GM18499 (cell line): ENCODE measurements around the gene TJP1.

ENCODE experiments used
- ATAC-seq: cut with Tn5 transposase; IDR thresholded peaks from one replicate; pipeline ENCODE4 v1.9.1; 2021; ENCODE audit warnings: moderate number of reproducible peaks; ENCODE audit not compliant: insufficient read depth, unreplicated experiment

Gene TJP1

DNA sequence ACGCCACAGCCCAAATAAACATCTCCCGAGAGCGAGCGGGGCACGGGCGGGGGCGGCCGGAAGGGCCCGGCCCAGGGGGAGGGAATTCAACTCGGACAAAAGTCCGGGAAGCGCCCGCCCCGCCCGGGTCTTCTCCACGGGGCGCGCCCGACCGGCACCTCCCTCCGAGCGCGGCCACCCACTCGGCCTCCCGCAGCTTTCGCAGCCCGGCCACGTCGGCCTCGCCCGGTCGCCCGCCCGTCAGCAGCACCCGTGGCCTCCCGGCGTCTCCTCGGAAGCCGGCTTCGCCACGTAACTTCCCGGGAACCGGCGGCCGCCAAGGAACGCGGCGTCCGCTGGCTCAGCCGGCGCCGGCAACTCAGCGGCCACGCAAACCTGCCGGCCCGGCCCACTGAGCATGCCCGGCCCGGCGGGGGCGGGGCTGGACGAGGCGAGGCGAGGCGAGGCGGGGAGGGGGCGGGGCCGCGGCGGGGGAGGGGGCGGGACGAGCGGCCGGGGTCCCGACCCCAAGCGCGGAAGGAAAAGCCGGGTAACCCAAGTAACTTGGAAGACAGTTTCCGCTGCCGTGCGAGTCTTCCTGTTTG is at the start of gene TJP1:
TJP1 (minus strand) TSS at position 369 of the 584 bp plus-strand sequence. CDS start 440 bp downstream, outside the sequence.
- ATAC-seq: no peak

GRCh38 chr15:29871401-29871800 is 49.1 kb upstream of the TJP1 start:
- no peak for ATAC-seq

DNA sequence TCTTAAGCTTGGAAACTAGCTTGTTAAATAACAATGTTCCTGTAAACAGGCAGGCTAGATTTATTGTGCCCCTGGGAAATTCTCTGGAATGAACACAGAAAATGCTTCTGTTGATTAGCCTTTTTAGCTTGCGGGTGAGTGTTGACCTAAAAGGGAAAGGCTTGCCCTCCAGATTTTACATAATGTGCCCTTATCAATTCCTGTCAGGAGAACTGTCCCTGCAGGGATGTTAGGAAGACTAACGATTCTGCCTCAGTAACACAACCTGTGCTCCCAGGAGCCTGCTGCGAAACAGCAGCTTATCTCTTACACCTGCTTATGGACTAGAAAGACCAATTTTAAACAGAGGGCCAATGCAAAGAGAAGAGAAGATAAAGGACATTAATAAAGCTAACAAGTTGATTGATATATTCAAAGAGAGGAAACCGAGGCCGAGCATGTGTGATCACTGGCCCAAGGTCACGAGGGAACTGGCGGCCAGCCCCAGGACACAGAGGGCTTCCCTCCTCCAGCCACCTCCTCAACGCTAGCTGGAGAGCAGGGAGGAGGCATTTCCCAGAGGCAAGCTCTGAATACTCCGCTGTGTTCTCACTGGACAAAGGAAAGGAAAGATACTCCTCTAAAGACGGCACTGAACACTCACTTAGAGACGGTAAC is 48.4 kb upstream of the TJP1 start:
- no peak for ATAC-seq

DNA sequence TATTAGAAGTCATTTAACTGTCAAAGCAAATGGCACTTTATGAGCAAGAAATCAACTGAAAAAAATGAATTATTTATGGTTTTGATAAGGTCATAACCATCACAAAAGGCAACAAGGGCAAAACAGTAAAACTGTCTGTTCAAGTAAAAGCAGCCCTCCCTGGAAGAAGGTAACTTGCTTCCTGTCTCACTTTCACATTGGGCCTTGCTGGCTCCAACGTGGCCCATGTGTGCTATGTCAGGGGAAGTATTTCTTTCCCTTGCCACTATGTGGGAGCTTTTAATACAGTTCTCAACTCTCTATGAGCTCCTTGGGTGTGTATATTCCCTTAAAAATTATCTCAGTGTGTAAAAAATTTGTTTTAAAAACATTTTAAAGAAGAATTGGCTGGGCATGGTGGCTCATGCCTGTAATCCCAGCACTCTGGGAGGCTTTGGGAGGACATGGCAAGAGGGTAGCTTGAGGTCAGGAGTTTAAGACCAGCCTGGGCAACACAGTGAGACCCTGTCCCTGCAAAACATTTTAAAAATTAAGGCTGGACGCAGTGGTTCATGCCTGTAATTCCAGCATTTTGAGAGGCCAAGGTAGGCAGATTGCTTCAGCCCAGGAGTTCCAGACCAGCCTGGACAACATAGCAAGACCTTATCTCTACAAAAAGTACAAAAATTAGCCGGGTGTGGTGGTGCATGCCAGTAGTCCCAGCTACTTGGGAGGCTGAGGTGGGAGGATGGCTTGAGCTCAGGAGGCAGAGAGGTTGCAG is 45.2 kb upstream of the TJP1 start:
- ATAC-seq: no peak

- no peak for ATAC-seq
These were observed 44.1 kb upstream of the TJP1 start for GRCh38 chr15:29866337-29866736.

GRCh38 chr15:29864501-29864900 is 42.2 kb upstream of the TJP1 start:
- no peak for ATAC-seq

DNA sequence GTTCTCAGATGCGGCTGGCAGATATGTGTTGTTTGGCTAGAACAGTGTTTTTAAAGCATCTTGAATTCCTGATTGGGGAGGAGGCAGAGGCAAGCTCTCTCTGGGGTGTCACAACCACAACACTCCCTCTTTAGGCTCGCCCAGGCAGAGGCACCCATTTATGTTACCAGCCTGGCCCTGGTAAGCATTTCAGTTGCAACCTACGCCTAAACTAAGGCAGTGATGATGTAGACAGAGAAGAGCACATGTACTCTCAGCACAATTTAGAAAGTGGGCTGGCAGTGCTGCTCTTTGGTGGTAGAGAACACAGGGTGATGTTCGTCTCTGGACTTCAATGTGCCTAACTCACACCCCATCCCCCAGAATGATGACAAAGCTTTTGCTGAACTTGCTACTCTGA is 41.2 kb upstream of the TJP1 start:
- no peak for ATAC-seq

- ATAC-seq: no peak
These were observed 40.0 kb upstream of the TJP1 start for GRCh38 chr15:29862271-29862670.

GRCh38 chr15:29860872-29861271 is 38.6 kb upstream of the TJP1 start:
- no peak for ATAC-seq

GRCh38 chr15:29859973-29860715 is 37.9 kb upstream of the TJP1 start:
- ATAC-seq: no peak

DNA sequence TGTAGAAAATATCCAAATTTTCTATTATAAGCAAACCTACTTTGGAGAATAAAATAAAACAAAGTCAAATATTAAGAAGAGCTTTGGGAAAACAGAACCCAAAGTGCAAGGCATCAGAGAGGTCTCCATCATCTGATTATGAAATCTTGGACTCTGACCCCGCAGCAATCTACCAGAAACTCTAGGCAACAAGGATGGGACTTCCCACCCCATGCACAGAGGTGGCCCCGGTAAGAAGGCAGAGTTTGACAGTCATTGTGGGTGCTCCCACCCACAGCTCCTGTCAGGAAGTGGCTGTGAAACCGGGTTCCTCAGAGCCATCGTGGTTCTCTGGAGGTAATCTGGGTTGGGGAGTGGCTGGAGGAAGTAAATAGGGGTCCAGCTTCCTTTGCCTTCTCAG is 37.0 kb upstream of the TJP1 start:
- ATAC-seq: no peak

- no peak for ATAC-seq
These were observed 35.0 kb upstream of the TJP1 start for GRCh38 chr15:29857221-29857789.

DNA sequence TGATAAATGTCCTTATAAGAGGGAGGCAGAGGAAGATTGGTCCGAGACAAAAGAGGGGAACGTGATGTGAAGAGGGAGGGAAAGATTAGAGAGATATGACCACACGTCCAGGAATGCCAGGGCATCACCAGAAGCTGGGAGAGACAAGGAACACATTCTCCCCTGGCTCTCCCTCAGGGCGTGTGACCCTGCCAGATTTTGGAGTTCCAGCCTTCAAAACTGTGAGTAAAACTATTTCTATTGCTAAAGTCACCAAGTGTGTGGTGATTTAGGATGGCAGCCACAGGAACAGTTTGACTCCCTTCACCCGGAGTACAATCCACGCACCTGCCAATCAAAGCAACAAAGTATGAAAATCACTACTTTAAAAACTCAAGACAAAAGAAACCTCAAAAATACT is 32.1 kb upstream of the TJP1 start:
- no peak for ATAC-seq

DNA sequence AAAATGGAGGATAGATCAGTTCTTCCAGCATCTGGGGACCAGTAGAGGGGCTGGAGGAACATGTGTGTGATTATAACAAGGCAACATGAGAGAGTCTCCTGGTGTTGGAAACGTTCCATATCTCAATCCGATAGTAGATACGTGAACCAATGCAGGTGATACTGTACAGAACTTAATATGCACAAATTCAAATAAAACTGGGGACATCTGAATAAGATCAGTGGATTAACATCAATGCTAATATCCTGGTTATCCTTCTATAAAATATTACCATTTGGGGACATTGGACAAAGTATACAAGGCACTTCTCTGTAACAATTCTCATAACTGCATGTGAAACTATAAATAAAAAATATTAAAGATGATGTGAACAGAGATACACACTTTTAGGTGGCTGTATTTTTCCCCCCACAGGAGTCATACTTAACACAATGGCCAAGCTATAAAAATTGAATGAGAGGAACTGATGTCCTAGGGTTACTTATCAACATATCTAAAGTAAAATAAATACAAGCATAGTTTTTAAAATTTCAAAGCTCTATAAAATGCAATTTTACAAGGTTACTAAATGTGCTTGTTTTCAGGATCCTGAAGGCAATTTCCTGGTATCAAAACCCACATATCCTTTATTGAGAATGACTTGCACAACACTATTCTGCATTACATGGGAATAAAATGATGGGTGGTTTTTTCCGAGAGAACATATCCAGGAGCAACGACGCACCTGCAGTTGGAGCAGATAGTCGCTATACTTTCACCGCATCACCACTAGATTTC is 31.1 kb upstream of the TJP1 start:
- no peak for ATAC-seq

DNA sequence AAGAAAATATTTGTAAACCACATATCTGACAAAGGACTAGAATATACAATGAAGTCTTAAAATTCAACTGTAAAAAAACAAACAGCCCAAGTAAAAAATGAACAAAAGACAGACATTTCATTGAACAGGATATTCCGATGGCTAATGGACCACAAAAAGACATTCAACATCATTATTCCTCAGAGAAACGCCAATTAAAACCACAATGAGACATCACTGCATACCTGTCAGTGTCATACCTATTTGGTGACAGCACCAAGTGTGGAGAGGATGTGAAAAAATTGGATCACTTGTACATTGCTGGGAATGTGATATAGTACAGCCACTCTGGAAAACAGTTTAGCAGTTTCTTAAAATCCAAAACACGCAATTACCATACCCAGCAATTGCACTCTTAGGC is 29.9 kb upstream of the TJP1 start:
- no peak for ATAC-seq

DNA sequence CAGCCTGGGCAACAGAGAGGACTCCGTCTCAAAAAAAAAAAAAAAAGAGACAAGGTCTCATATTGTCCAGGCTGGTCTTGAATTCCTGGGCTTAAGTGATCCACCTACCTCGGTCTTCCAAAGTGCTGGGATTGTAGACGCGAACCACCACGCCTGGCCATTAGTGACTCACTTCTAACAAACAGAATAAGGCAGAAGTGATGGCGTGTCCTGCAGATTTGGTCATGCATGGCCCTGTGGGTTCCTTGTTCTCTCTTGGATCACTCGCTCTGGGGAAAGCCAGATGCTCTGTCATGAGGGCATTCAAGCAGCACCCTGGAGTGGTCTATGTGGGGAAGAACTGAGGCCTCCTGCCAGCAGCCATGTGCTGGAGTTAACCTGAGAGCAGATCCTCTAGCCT is 27.4 kb upstream of the TJP1 start:
- ATAC-seq: no peak

DNA sequence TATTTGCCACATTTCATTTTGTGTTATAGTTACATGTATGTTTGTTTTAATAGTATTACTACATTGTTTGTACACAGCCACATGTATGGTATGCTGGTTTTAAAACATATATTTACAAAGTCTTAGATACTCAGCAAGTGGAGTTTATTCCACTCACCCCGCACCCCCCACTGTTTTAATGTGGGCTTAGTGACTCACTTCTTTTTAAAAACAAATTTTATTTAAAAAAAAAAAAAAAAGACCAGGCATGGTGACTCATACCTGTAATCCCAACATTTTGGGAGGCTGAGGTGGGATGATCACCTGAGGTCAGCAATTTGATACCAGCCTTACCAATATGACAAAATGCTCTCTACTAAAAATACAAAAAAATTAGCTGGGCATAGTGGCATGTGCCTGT is 26.9 kb upstream of the TJP1 start:
- no peak for ATAC-seq

- no peak for ATAC-seq
These were observed 22.1 kb upstream of the TJP1 start for GRCh38 chr15:29844290-29844903.

DNA sequence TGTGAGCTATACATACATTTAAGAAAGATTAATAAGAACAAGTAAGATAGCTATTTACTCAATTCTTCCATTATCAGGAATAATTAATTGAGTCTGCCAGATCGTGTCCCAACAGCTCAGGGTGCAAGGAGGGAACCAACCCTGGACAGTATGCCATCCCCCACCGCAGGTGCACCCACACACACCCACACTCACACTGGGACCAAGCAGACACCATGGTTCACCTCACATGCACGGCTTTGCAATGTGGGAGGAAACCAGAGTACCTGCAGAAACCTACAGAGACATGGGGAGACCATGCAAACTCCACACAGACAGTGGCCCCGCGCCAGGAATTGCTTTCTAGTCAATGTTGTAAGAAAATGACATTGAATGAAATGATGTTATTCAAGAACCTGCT is 20.0 kb upstream of the TJP1 start:
- ATAC-seq: no peak
